Astrocyte (in vitro differentiated cells and primary cell): ENCODE results near the gene CDKAL1. TPM values are rescaled to one million over a fixed set of nuclear protein-coding genes. Genes with fewer than 3 reads are reported as not detected.

Experiments used
- DNase-seq: peaks from one replicate; pipeline ENCODE4 v3.0.0-alpha.2; 2010; ENCODE audit warnings: low read depth
- FAIRE-seq: peaks from 2 replicates; lab custom pipeline; 2011; peaks lifted over from hg19 to GRCh38; lab: Jason Lieb, UNC
- H2AFZ ChIP-seq: 2 replicates; pipeline ENCODE4 v1.6.0; 2012; ENCODE audit warnings: low read depth, low read length, inconsistent platforms
- H3K27ac ChIP-seq: 2 replicates; pipeline ENCODE4 v1.5.1; 2011; ENCODE audit warnings: low read depth, low read length, inconsistent platforms
- H3K27me3 ChIP-seq: 2 replicates; pipeline ENCODE4 v1.6.0; 2011; ENCODE audit warnings: low read length, inconsistent platforms; ENCODE audit not compliant: insufficient read depth
- H3K36me3 ChIP-seq: 2 replicates; pipeline ENCODE4 v1.5.1; 2011; ENCODE audit warnings: low read length, inconsistent platforms; ENCODE audit not compliant: insufficient read depth
- H3K4me1 ChIP-seq: 2 replicates; pipeline ENCODE4 v1.5.1; 2011; ENCODE audit warnings: low read length, inconsistent platforms; ENCODE audit not compliant: insufficient read depth
- H3K4me2 ChIP-seq: 2 replicates; pipeline ENCODE4 v1.6.0; 2012; ENCODE audit warnings: low read length, inconsistent platforms
- H3K4me3 ChIP-seq: 2 replicates; pipeline ENCODE4 v1.5.1; 2011; ENCODE audit warnings: low read depth, mild to moderate bottlenecking, low read length, inconsistent platforms; ENCODE audit not compliant: insufficient read depth
- H3K79me2 ChIP-seq: 2 replicates; pipeline ENCODE4 v1.6.0; 2012; ENCODE audit warnings: mild to moderate bottlenecking, low read length, inconsistent platforms; ENCODE audit not compliant: insufficient read depth
- H3K9ac ChIP-seq: 2 replicates; pipeline ENCODE4 v1.6.0; 2012; ENCODE audit warnings: mild to moderate bottlenecking, low read length, inconsistent platforms
- H3K9me3 ChIP-seq: 2 replicates; pipeline ENCODE4 v1.5.1; 2012; ENCODE audit warnings: low read depth, mild to moderate bottlenecking, low read length, inconsistent platforms; ENCODE audit not compliant: insufficient read depth
- H4K20me1 ChIP-seq: 2 replicates; pipeline ENCODE4 v1.6.0; 2012; ENCODE audit warnings: low read length, inconsistent platforms; ENCODE audit not compliant: insufficient read depth
- H3K27ac Mint-ChIP-seq: one replicate; pipeline ENCODE4 v1.8.0; 2021; ENCODE audit warnings: mild to moderate bottlenecking, mixed read lengths; ENCODE audit not compliant: unreplicated experiment
- H3K27me3 Mint-ChIP-seq: one replicate; pipeline ENCODE4 v1.8.0; 2021; ENCODE audit warnings: low read depth, mixed read lengths; ENCODE audit not compliant: unreplicated experiment
- H3K36me3 Mint-ChIP-seq: one replicate; pipeline ENCODE4 v1.8.0; 2021; ENCODE audit warnings: low read depth, mixed read lengths; ENCODE audit not compliant: unreplicated experiment
- H3K4me1 Mint-ChIP-seq: one replicate; pipeline ENCODE4 v1.8.0; 2021; ENCODE audit warnings: low read depth, mixed read lengths; ENCODE audit not compliant: unreplicated experiment
- H3K4me3 Mint-ChIP-seq: one replicate; pipeline ENCODE4 v1.8.0; 2021; ENCODE audit warnings: mild to moderate bottlenecking, moderate library complexity, mixed read lengths; ENCODE audit not compliant: unreplicated experiment
- H3K9me3 Mint-ChIP-seq: one replicate; pipeline ENCODE4 v1.8.0; 2021; ENCODE audit warnings: mild to moderate bottlenecking, mixed read lengths; ENCODE audit not compliant: unreplicated experiment
- EZH2 ChIP-seq: IDR thresholded peaks from 2 replicates; pipeline ENCODE4 v1.6.1; 2012; ENCODE audit warnings: mild to moderate bottlenecking, low read length, inconsistent platforms; ENCODE audit not compliant: insufficient read depth
- total RNA-seq: library from RNA; stranded (reverse); gene quantifications from 2 replicates; pipeline ENCODE4 v1.2.1, GENCODE V29; 2021
- TF ChIP-seq, protein P1 (sequence below): IDR thresholded peaks from 2 replicates; pipeline ENCODE4 v1.5.1; 2011; ENCODE audit warnings: low read depth, mild to moderate bottlenecking, inconsistent platforms, low read length, moderate library complexity; ENCODE audit not compliant: insufficient read depth

Gene CDKAL1
- total RNA-seq, 1 donor from 2014 or later = 13.7 TPM

DNA sequence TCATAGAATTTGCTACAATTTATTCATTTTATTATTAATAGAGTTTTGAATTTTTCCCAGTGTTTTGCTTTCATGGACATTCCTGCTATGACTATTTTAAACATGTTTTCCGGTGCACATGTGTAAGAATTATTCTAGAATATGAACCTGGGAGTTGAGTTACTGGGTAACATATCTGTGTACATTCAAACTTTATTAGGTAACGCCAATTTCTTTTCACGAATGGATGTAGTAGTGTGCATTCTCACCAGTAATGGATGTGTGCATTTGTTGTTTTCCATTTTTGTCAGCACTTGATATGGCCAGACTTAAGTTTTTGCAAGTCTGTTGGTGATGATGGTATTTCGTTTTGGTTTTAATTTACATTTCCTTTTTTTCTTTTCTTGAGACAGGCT is 118.8 kb downstream of the CDKAL1 start:
- Mint-ChIP-seq H3K4me1 (peaks cover 8% of the 10 kb centered on the region), H3K4me3 (no peak overlapping the region), H3K9me3 (no peaks in the 10 kb centered on the region), H3K36me3 (no peaks in the 10 kb centered on the region), H3K27me3 (no peaks in the 10 kb centered on the region), H3K27ac (no peak overlapping the region)
- Histone ChIP-seq H3K9ac (no peak overlapping the region), H3K4me1 (no peaks in the 10 kb centered on the region), H3K4me3 (no peak overlapping the region), H3K27me3 (no peaks in the 10 kb centered on the region), H2AFZ (no peak overlapping the region), H3K4me2 (peak overlapping the region; percentile 3), H3K27ac (peak overlapping the region; percentile 22), H4K20me1 (no peaks in the 10 kb centered on the region), H3K79me2 (no peaks in the 10 kb centered on the region), H3K36me3 (no peaks in the 10 kb centered on the region), H3K9me3 (no peaks in the 10 kb centered on the region)
- TF ChIP-seq, protein P1, sequence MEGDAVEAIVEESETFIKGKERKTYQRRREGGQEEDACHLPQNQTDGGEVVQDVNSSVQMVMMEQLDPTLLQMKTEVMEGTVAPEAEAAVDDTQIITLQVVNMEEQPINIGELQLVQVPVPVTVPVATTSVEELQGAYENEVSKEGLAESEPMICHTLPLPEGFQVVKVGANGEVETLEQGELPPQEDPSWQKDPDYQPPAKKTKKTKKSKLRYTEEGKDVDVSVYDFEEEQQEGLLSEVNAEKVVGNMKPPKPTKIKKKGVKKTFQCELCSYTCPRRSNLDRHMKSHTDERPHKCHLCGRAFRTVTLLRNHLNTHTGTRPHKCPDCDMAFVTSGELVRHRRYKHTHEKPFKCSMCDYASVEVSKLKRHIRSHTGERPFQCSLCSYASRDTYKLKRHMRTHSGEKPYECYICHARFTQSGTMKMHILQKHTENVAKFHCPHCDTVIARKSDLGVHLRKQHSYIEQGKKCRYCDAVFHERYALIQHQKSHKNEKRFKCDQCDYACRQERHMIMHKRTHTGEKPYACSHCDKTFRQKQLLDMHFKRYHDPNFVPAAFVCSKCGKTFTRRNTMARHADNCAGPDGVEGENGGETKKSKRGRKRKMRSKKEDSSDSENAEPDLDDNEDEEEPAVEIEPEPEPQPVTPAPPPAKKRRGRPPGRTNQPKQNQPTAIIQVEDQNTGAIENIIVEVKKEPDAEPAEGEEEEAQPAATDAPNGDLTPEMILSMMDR = no peak
- no peak for TF ChIP-seq EZH2
- FAIRE-seq (no peak), DNase-seq (no peak)

DNA sequence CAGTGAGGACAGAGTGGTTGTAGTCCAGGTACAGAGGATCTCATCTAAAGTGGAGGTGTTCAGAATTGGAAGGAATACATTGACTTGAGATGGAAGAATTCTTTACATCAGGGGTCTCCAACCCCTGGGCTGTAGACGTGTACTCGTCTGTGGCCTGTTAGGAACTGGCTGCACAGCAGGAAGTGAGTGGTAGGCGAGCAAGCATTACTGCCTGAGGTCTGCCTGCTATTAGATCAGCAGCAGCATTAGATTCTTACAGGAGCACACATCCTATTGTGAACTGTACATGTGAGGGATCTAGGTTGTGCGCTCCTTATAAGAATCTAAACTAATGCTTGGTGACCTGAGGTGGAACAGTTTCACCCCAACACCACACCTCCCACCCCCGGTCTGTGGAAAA is 121.1 kb downstream of the CDKAL1 start:
- Mint-ChIP-seq H3K4me1 (peaks cover 8% of the 10 kb centered on the region), H3K4me3 (no peak overlapping the region), H3K36me3 (no peaks in the 10 kb centered on the region), H3K27ac (no peak overlapping the region), H3K9me3 (no peaks in the 10 kb centered on the region), H3K27me3 (no peaks in the 10 kb centered on the region)
- no peak overlapping the region for H3K27ac ChIP-seq
- H3K4me3 ChIP-seq = no peak overlapping the region
- H3K27me3 ChIP-seq = no peaks in the 10 kb centered on the region
- no peaks in the 10 kb centered on the region for H3K9me3 ChIP-seq
- H3K79me2 ChIP-seq = peaks cover 3% of the 10 kb centered on the region
- FAIRE-seq = peak; percentile 5
- H3K9ac ChIP-seq = no peak overlapping the region
- no peak for TF ChIP-seq EZH2
- TF ChIP-seq, protein P1 = no peak
- DNase-seq = no peak
- no peaks in the 10 kb centered on the region for H3K36me3 ChIP-seq
- H2AFZ ChIP-seq = no peak overlapping the region
- H3K4me1 ChIP-seq = no peaks in the 10 kb centered on the region
- no peaks in the 10 kb centered on the region for H4K20me1 ChIP-seq
- no peak overlapping the region for H3K4me2 ChIP-seq

DNA sequence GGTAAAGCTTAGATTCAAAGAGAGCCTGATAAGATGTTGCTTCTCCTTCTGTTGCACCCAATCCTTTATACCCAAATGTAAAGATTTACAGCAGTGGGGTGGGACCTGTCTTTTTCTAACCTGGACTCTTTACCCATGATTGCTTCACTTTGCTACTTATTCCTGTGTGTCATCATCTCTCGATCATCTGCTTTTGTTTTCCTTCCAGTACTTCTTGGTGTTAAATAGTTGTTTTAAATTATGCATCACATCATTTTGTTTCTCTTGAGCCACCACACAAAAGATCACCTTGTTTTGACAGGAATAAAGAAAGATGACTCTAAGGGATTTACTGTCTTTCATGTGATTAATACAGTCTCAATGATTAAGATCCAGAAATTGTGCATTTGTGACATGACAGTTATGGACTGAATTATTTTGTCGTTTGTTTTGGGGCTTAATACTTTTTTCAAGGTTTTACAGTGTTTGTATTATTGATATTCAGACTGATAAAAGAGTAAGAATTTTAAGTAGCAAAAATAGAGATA is 123.1 kb downstream of the CDKAL1 start:
- H3K4me2 ChIP-seq = no peak overlapping the region
- H3K27me3 ChIP-seq = no peaks in the 10 kb centered on the region
- no peaks in the 10 kb centered on the region for H4K20me1 ChIP-seq
- H3K4me3 Mint-ChIP-seq = no peak overlapping the region
- no peaks in the 10 kb centered on the region for H3K36me3 ChIP-seq
- peaks cover 2% of the 10 kb centered on the region for H3K9me3 Mint-ChIP-seq
- H2AFZ ChIP-seq = no peak overlapping the region
- H3K27ac Mint-ChIP-seq = no peak overlapping the region
- peaks cover 3% of the 10 kb centered on the region for H3K79me2 ChIP-seq
- no peak overlapping the region for H3K9ac ChIP-seq
- H3K36me3 Mint-ChIP-seq = no peaks in the 10 kb centered on the region
- H3K27me3 Mint-ChIP-seq = no peaks in the 10 kb centered on the region
- DNase-seq (no peak), FAIRE-seq (no peak)
- TF ChIP-seq EZH2 = no peak
- TF ChIP-seq, protein P1 = no peak
- peaks cover 12% of the 10 kb centered on the region for H3K4me1 Mint-ChIP-seq
- no peaks in the 10 kb centered on the region for H3K9me3 ChIP-seq
- H3K27ac ChIP-seq = no peak overlapping the region
- H3K4me1 ChIP-seq = no peaks in the 10 kb centered on the region
- H3K4me3 ChIP-seq = no peak overlapping the region
